H9 (cell line): ENCODE measurements around the gene NKAIN1. TPM values are rescaled to one million over a fixed set of nuclear protein-coding genes. Genes with fewer than 3 reads are reported as not detected.
"Not testable (repeated sequence)": the region's sequence is repeated elsewhere in the genome, so short reads cannot be mapped to it uniquely, and the experiment has no call there.

Experiments used
- DNase-seq: peaks from one replicate; pipeline ENCODE4 v3.0.0-alpha.2; 2017
- H2AFZ ChIP-seq: one replicate; pipeline ENCODE4 v1.6.1; 2013; ENCODE audit warnings: mild to moderate bottlenecking, low read length, control low read depth, moderate library complexity
- H2AK5ac ChIP-seq: 2 replicates; pipeline ENCODE4 v1.6.1; 2013; ENCODE audit warnings: low read length, control low read depth, mixed read lengths; ENCODE audit not compliant: insufficient read length
- H2BK120ac ChIP-seq: one replicate; pipeline ENCODE4 v1.6.1; 2013; ENCODE audit warnings: low read depth, mild to moderate bottlenecking, low read length, control low read depth, inconsistent platforms; ENCODE audit not compliant: poor library complexity, severe bottlenecking
- H2BK12ac ChIP-seq: 2 replicates; pipeline ENCODE4 v1.6.1; 2013; ENCODE audit warnings: low read length, control low read depth, mixed read lengths, low read depth; ENCODE audit not compliant: insufficient read length
- H2BK15ac ChIP-seq: 2 replicates; pipeline ENCODE4 v1.6.1; 2013; ENCODE audit warnings: low read depth, low read length, control low read depth
- H2BK20ac ChIP-seq: one replicate; pipeline ENCODE4 v1.6.1; 2013; ENCODE audit warnings: low read depth, mild to moderate bottlenecking, low read length, control low read depth, inconsistent platforms; ENCODE audit not compliant: poor library complexity, severe bottlenecking
- H2BK5ac ChIP-seq: 2 replicates; pipeline ENCODE4 v1.6.1; 2013; ENCODE audit warnings: low read length, control low read depth, mixed read lengths; ENCODE audit not compliant: insufficient read length
- H3K14ac ChIP-seq: 2 replicates; pipeline ENCODE4 v1.6.1; 2013; ENCODE audit warnings: low read length, control low read depth; ENCODE audit not compliant: insufficient read depth
- H3K18ac ChIP-seq: 2 replicates; pipeline ENCODE4 v1.6.1; 2013; ENCODE audit warnings: low read depth, mild to moderate bottlenecking, mixed read lengths, low read length, control low read depth; ENCODE audit not compliant: insufficient read length
- H3K23ac ChIP-seq: 2 replicates; pipeline ENCODE4 v1.6.1; 2013; ENCODE audit warnings: low read length, control low read depth, mixed read lengths, low read depth; ENCODE audit not compliant: insufficient read length
- H3K23me2 ChIP-seq: 2 replicates; pipeline ENCODE4 v1.6.1; 2013; ENCODE audit warnings: low read depth, mild to moderate bottlenecking, mixed read lengths, low read length, control low read depth; ENCODE audit not compliant: insufficient read length, poor library complexity, severe bottlenecking
- H3K27ac ChIP-seq: 2 replicates; pipeline ENCODE4 v1.5.1; 2013; ENCODE audit warnings: low read length, control low read depth, mixed read lengths, low read depth; ENCODE audit not compliant: insufficient read length
- H3K27me3 ChIP-seq: 2 replicates; pipeline ENCODE4 v1.6.1; 2013; ENCODE audit warnings: low read length, control low read depth, inconsistent platforms; ENCODE audit not compliant: insufficient read depth
- H3K4ac ChIP-seq: 2 replicates; pipeline ENCODE4 v1.6.1; 2013; ENCODE audit warnings: low read depth, mild to moderate bottlenecking, control low read depth, inconsistent platforms, low read length, moderate library complexity
- H3K4me1 ChIP-seq: 2 replicates; pipeline ENCODE4 v1.6.1; 2013; ENCODE audit warnings: low read length, control low read depth, inconsistent platforms; ENCODE audit not compliant: insufficient read depth
- H3K4me2 ChIP-seq: 2 replicates; pipeline ENCODE4 v1.6.1; 2013; ENCODE audit warnings: low read length, control low read depth, mixed read lengths; ENCODE audit not compliant: insufficient read length, insufficient read depth
- H3K56ac ChIP-seq: 2 replicates; pipeline ENCODE4 v1.6.1; 2013; ENCODE audit warnings: low read depth, mild to moderate bottlenecking, mixed read lengths, low read length, control low read depth; ENCODE audit not compliant: insufficient read length
- H3K79me1 ChIP-seq: 2 replicates; pipeline ENCODE4 v1.6.1; 2013; ENCODE audit warnings: low read depth, mild to moderate bottlenecking, moderate library complexity, low read length, control low read depth, inconsistent platforms; ENCODE audit not compliant: insufficient read depth, poor library complexity, severe bottlenecking
- H3K79me2 ChIP-seq: 2 replicates; pipeline ENCODE4 v1.6.1; 2013; ENCODE audit warnings: low read length, control low read depth, inconsistent platforms; ENCODE audit not compliant: insufficient read depth
- H3K9ac ChIP-seq: 2 replicates; pipeline ENCODE4 v1.6.1; 2013; ENCODE audit warnings: low read length, control low read depth, mixed read lengths; ENCODE audit not compliant: insufficient read length; ENCODE audit errors: extremely low read depth
- H3K9me3 ChIP-seq: one replicate; pipeline ENCODE4 v1.6.1; 2013; ENCODE audit warnings: low read depth, low read length, inconsistent platforms; ENCODE audit not compliant: control insufficient read depth
- H3T11ph ChIP-seq: one replicate; pipeline ENCODE4 v1.6.1; 2013; ENCODE audit warnings: mild to moderate bottlenecking, low read length, control low read depth, inconsistent platforms
- H4K20me1 ChIP-seq: one replicate; pipeline ENCODE4 v1.6.1; 2013; ENCODE audit not compliant: control insufficient read depth, insufficient read length, insufficient read depth
- H4K5ac ChIP-seq: 2 replicates; pipeline ENCODE4 v1.6.1; 2013; ENCODE audit warnings: low read depth, mild to moderate bottlenecking, mixed read lengths, low read length, control low read depth; ENCODE audit not compliant: insufficient read length
- H4K8ac ChIP-seq: replicated peaks from 2 replicates; pipeline ENCODE4 v1.6.1; 2013; ENCODE audit warnings: low read length, control low read depth, mixed read lengths, low read depth; ENCODE audit not compliant: insufficient read length
- H4K91ac ChIP-seq: 2 replicates; pipeline ENCODE4 v1.6.1; 2013; ENCODE audit warnings: low read depth, mild to moderate bottlenecking, moderate library complexity, mixed read lengths, low read length, control low read depth; ENCODE audit not compliant: insufficient read length
- H3K27ac Mint-ChIP-seq, 3 experiments: 2 replicates in 2 of 3; 3 replicates in 1 of 3; pipeline ENCODE4 v1.8.0; 2020 to 2021; ENCODE audit warnings: mixed read lengths in 3 of 3, mild to moderate bottlenecking in 1 of 3, moderate library complexity in 1 of 3
- H3K27me3 Mint-ChIP-seq: 2 replicates; pipeline ENCODE4 v1.8.0; 2021; ENCODE audit warnings: low read depth, mild to moderate bottlenecking, moderate library complexity, mixed read lengths
- H3K36me3 Mint-ChIP-seq, 3 experiments: 2 replicates in 2 of 3; 3 replicates in 1 of 3; pipeline ENCODE4 v1.8.0; 2020 to 2021; ENCODE audit warnings: low read depth in 3 of 3, mixed read lengths in 3 of 3; ENCODE audit not compliant: insufficient read depth in 1 of 3
- H3K4me1 Mint-ChIP-seq, 2 experiments: 2 replicates each; pipeline ENCODE4 v1.8.0; 2020; ENCODE audit warnings: mixed read lengths in 2 of 2
- H3K4me3 Mint-ChIP-seq, 2 experiments: 2 replicates in 1 of 2; 3 replicates in 1 of 2; pipeline ENCODE4 v1.8.0; 2020 to 2021; ENCODE audit warnings: mild to moderate bottlenecking in 2 of 2, mixed read lengths in 2 of 2, moderate library complexity in 1 of 2
- H3K9me3 Mint-ChIP-seq, 2 experiments: 2 replicates in 1 of 2; 3 replicates in 1 of 2; pipeline ENCODE4 v1.8.0; 2020; ENCODE audit warnings: mild to moderate bottlenecking in 2 of 2, mixed read lengths in 2 of 2, moderate library complexity in 1 of 2
- WGBS: extraction: QIAGEN DNeasy Blood & Tissue Kit; methylation state at CpG from one replicate; pipeline ENCODE4 v1.1.7; 2013; ENCODE audit warnings: missing lambda C conversion rate, low lambda C conversion rate, mixed read lengths; ENCODE audit not compliant: insufficient read length; ENCODE audit errors: extremely low coverage; 5-methylcytosine and 5-hydroxymethylcytosine counted together
- total RNA-seq: library from RNA; stranded (reverse); gene quantifications from 2 replicates; pipeline ENCODE4 v1.2.1, GENCODE V29; 2021

The NKAIN1 gene
- total RNA-seq, 1 experiment from 2014 or later: 25.6 TPM

- H3K27me3 Mint-ChIP-seq, H3T11ph ChIP-seq, H2BK20ac ChIP-seq, H3K27ac Mint-ChIP-seq, H2AFZ ChIP-seq, H3K4me3 Mint-ChIP-seq, H3K27ac ChIP-seq, H3K4me1 Mint-ChIP-seq, H3K4ac ChIP-seq, H3K4me2 ChIP-seq, H3K79me2 ChIP-seq, H2BK5ac ChIP-seq, H4K20me1 ChIP-seq, H2BK120ac ChIP-seq, H2BK15ac ChIP-seq, H3K18ac ChIP-seq, H3K9me3 Mint-ChIP-seq, H3K36me3 Mint-ChIP-seq, H4K91ac ChIP-seq, H3K9me3 ChIP-seq, H3K4me1 ChIP-seq, H3K23ac ChIP-seq, H2AK5ac ChIP-seq, H4K8ac ChIP-seq, H4K5ac ChIP-seq, H3K9ac ChIP-seq, H3K23me2 ChIP-seq, H2BK12ac ChIP-seq, H3K79me1 ChIP-seq, H3K27me3 ChIP-seq, DNase-seq, H3K56ac ChIP-seq, H3K14ac ChIP-seq: not testable (repeated sequence)
- WGBS: no CpG with 5 or more reads among the region's 3 CpGs
Measured at GRCh38 chr1:31137873-31138272, 101.8 kb downstream of the NKAIN1 start.
